Psoas muscle (tissue), 8 donors: Measurements from ENCODE around the gene TMSB4Y. TPM values are rescaled to one million over a fixed set of nuclear protein-coding genes. Genes with fewer than 3 reads are reported as not detected.

ENCODE experiments used
- ATAC-seq, 4 donors: fragments of 200-7000 bp; cut with Tn5 transposase; one replicate each; pipeline ENCODE4 v1.9.1; 2020; ENCODE audit warnings: moderate library complexity in 3 of 4, mild to moderate bottlenecking in 2 of 4
- DNase-seq, 2 donors: peaks; one replicate each; pipeline ENCODE4 v3.0.0-alpha.2; 2020
- H3K27ac ChIP-seq: fragments of 200-600 bp; one replicate; pipeline ENCODE4 v1.8.0; 2022
- H3K27me3 ChIP-seq, 3 donors: fragments of 200-600 bp in 1 of 3; one replicate each; pipeline versions ENCODE4 v1.6.1 to v1.8.0; 2013 to 2022; ENCODE audit warnings: low read length in 2 of 3, mild to moderate bottlenecking in 2 of 3, moderate library complexity in 1 of 3; ENCODE audit not compliant: insufficient read depth in 3 of 3
- H3K36me3 ChIP-seq, 2 donors: fragments of 200-600 bp in 1 of 2; one replicate each; pipeline versions ENCODE4 v1.6.1 to v1.8.0; 2013 to 2022; ENCODE audit warnings: low read depth in 1 of 2, mild to moderate bottlenecking in 1 of 2, moderate library complexity in 1 of 2; ENCODE audit not compliant: insufficient read depth in 1 of 2
- H3K4me1 ChIP-seq: fragments of 200-600 bp; one replicate; pipeline ENCODE4 v1.8.0; 2022
- H3K4me3 ChIP-seq: fragments of 200-600 bp; one replicate; pipeline ENCODE4 v1.8.0; 2022; ENCODE audit warnings: mild to moderate bottlenecking
- H3K9me3 ChIP-seq: fragments of 200-600 bp; one replicate; pipeline ENCODE4 v1.8.0; 2022
- WGBS, 3 donors: extraction: QIAGEN DNeasy Blood & Tissue Kit; methylation state at CpG; one replicate each; pipeline versions ENCODE4 v1.1.6 to v1.1.7; 2013; 5-methylcytosine and 5-hydroxymethylcytosine counted together
- intact Hi-C, 2 donors: fragments of 100-400 bp; cut with DNase I; formaldehyde crosslinking; loops; one replicate each; pipeline versions ENCODE4 v1.11.0 to v1.14.2; 2022
- long read RNA-seq, 2 donors: library from polyadenylated mRNA; unstranded; transcript quantifications; one replicate each; pipeline ENCODE4 v2.0.0, GENCODE V29; 2021
- polyA plus RNA-seq, 3 donors: library from polyadenylated mRNA; stranded (reverse); fragments of 200-250 nt; gene quantifications; one replicate each; pipeline ENCODE4 v1.2.3, GENCODE V29; 2013
- total RNA-seq, 4 donors: library from RNA; stranded (reverse); fragmentation: NEBNext Ultra II Directional in 2 of 4; extraction: Animal tissue kit (Norgen Biotek cat#: 25700) in 2 of 4; gene quantifications; one replicate each; pipeline versions ENCODE4 v1.2.1 to v1.2.4, GENCODE V29; 2021 to 2023
- TF ChIP-seq, protein P1 (sequence below): fragments of 200-600 bp; IDR thresholded peaks from one replicate; pipeline ENCODE4 v1.8.0; 2022; ENCODE audit warnings: antibody characterized with exemption
- donor health status: healthy with polysubstance abuse.
- donor health status: DM: no; HTN: no; CAD: no; lungs with moderate emphysema.
- donor health status: Bipolar disorder and iron deficiency.
- donor health status: healthy.
- donor health status: DM: yes; HTN: yes; CAD: no.
- donor health status: DM: no; HTN: no; CAD: no.
- donor health status: DM: no; HTN: no; CAD: no.
- donor health status: DM: yes; HTN: yes; CAD: no.

Gene TMSB4Y
- total RNA-seq (not detected), polyA plus RNA-seq (under 1 TPM in 2 of 3 donors, not detected in 1; 0.05 to 0.12 TPM)
- long read RNA-seq, donor 1 = 0 reads
- long read RNA-seq, donor 2 = 0 reads

DNA sequence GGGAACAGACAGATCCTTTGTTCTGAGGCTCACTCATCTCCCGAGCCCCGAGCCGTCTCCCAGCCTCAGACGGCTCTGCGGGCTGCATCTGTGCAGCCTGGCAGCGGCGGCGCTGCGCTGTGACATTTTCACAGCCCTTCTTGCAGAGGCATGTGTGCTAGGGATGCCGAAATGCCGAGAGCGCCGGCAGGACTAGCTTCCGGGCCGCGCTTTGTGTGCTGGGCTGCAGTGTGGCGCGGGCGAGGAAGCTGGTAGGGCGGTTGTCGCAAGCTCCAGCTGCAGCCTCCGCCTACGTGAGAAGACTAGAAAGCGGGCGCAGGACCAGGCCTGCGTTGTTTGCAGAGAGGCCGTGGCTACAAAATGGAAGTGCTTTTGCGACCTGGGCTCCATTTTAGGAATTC is at the start of gene TMSB4Y:
Gene TMSB4Y (plus strand): TSS at position 332 of the 401 bp plus-strand sequence.
- H3K27ac ChIP-seq = no peak within 1 kb of the TSS
- ATAC-seq = no peak
- WGBS, 3 donors = 0 to 1% methylated on average over 25 to 28 of the region's 28 CpGs; no CpG with 5 or more reads in 1 of the 3 donors
- no peaks in the 10 kb centered on the region for H3K36me3 ChIP-seq
- H3K4me3 ChIP-seq = no peak within 1 kb of the TSS
- TF ChIP-seq, protein P1, sequence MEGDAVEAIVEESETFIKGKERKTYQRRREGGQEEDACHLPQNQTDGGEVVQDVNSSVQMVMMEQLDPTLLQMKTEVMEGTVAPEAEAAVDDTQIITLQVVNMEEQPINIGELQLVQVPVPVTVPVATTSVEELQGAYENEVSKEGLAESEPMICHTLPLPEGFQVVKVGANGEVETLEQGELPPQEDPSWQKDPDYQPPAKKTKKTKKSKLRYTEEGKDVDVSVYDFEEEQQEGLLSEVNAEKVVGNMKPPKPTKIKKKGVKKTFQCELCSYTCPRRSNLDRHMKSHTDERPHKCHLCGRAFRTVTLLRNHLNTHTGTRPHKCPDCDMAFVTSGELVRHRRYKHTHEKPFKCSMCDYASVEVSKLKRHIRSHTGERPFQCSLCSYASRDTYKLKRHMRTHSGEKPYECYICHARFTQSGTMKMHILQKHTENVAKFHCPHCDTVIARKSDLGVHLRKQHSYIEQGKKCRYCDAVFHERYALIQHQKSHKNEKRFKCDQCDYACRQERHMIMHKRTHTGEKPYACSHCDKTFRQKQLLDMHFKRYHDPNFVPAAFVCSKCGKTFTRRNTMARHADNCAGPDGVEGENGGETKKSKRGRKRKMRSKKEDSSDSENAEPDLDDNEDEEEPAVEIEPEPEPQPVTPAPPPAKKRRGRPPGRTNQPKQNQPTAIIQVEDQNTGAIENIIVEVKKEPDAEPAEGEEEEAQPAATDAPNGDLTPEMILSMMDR = no peak
- DNase-seq = no peak
- H3K9me3 ChIP-seq = no peaks in the 10 kb centered on the region
- no peaks in the 10 kb centered on the region for H3K27me3 ChIP-seq
- intact Hi-C loops = no loop called here
- H3K4me1 ChIP-seq = no peaks in the 10 kb centered on the region

DNA sequence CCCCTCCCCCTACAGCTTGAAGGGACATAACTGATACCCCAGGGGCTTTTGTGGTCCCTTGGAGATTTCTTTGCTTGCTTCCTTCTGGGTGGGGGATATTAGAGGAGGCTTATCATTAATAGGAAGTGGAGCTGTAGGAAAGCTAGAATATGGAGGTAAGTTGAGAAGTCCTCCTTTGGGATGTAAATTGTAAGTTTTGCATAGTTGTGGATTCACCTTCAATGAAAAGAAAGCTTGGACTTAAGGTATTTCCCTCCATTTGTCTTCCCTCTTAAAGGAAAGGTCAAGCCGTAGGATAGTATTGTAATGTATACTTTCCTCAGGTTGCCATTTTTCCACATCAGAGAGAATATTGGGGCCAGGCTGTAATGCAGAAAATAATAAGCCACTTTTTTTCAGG is 39.5 kb upstream of the TMSB4Y start:
- TF ChIP-seq, protein P1 = no peak
- Histone ChIP-seq H3K4me3 (no peak overlapping the region), H3K27me3 (no peaks in the 10 kb centered on the region), H3K27ac (no peak overlapping the region), H3K36me3 (no peaks in the 10 kb centered on the region), H3K4me1 (no peaks in the 10 kb centered on the region), H3K9me3 (no peaks in the 10 kb centered on the region)
- DNase-seq (no peak), ATAC-seq (no peak)
- WGBS, 3 donors = 71 to 80% methylated on average over 1 of the region's 1 CpG; no CpG with 5 or more reads in 1 of the 3 donors
- intact Hi-C loops = no loop called here

DNA sequence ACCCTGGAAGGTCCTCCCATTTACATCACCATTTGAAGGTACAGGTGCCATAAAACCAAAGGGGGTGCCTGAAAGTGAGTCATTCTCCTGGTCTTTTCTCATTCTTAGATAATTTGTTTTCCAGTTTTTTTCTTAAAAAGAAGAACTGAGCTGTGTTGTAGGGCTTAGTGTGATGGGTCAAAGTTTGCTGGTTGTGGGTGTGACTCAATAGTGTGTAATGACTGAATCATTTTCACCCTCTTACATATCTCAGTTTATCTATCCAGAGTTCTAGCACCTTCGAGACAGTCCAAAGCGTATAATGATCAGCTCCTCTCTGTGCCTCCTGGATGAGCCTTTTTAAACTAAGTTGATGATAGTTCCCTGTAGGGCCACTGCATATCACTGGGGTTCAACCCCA is 32.6 kb upstream of the TMSB4Y start:
- no peak for ATAC-seq
- Histone ChIP-seq H3K4me1 (no peaks in the 10 kb centered on the region), H3K4me3 (no peak overlapping the region), H3K27ac (no peak overlapping the region), H3K9me3 (no peaks in the 10 kb centered on the region), H3K27me3 (no peaks in the 10 kb centered on the region), H3K36me3 (no peaks in the 10 kb centered on the region)
- TF ChIP-seq, protein P1 = no peak
- WGBS, 3 donors = 78 to 81% methylated on average over 2 of the region's 2 CpGs; no CpG with 5 or more reads in 1 of the 3 donors
- intact Hi-C loops = no loop called here
- DNase-seq = no peak

DNA sequence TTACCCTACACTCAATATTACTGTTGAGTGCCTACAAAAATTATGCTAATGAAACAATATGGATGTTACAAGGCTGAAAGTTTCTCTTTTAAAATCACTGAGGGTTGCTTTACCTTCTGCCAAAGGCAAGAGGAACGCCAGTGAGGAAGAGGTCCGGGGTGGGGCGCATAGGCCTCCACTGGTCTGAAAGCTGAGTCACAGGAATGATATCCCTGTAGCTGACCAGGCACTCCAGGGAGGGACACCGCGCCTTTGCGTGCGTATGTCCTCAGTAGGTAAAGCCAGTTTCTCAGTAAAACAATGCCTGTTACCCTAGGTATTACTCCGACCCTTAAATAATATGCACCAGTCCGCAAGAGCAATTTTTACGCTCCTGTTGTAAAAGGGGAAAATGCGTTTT is 1.4 kb upstream of the TMSB4Y start:
- no peak overlapping the region for H3K4me3 ChIP-seq
- ATAC-seq (no peak), DNase-seq (no peak)

More for the DNA sequence above, 1.4 kb upstream of the TMSB4Y start:
- Histone ChIP-seq H3K4me1 (no peaks in the 10 kb centered on the region), H3K9me3 (no peaks in the 10 kb centered on the region), H3K27ac (no peak overlapping the region), H3K27me3 (no peaks in the 10 kb centered on the region), H3K36me3 (no peaks in the 10 kb centered on the region)
- TF ChIP-seq, protein P1 = no peak
- 92 to 94% methylated on average over 11 of the region's 11 CpGs; no CpG with 5 or more reads in 1 of the 3 donors for WGBS, 3 donors
- intact Hi-C loops = no loop called here
